Caki2 (cell line): ENCODE results near the gene PTPRQ. TPM values are rescaled to one million over a fixed set of nuclear protein-coding genes. Genes with fewer than 3 reads are reported as not detected.
"Not testable (repeated sequence)": the region's sequence is repeated elsewhere in the genome, so short reads cannot be mapped to it uniquely, and the experiment has no call there.

Source experiments
- DNase-seq: peaks from one replicate; pipeline ENCODE4 v3.0.0-alpha.2; 2015; ENCODE audit warnings: low read depth
- in situ Hi-C: cut with HindIII; loops from 2 replicates; pipeline ENCODE4 v1.10.0; 2016; ENCODE audit warnings: low sequenced_read_pairs, low pct_unique_long_range_greater_than_20kb, mixed read lengths
- total RNA-seq: library from RNA; depleted of rRNA; stranded (reverse); fragments of >200 nt; shearing (Covaris generic); gene quantifications from 2 replicates; pipeline ENCODE4 v1.2.3, GENCODE V29; 2014; ENCODE audit warnings: low replicate concordance

PTPRQ gene
- total RNA-seq, 1 experiment from 2014 or later: not detected

DNA sequence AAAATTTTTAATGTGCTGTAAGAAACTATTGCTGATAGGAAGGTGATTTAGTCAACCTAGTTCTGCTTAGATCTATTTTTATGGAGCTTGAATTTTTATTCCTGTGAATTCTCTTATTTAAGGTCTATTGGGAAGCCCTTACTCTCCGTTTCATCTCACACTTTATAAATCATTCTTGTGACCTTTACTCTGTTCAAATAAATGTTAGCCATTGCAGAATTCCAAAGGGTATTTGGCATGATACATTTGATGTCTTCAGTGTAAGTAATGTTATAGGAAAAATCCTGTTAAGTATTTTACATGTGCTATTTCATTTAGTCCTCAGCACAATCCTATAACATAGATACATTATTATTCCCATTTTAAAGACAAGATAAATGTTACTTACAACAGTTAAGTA is 12.5 kb downstream of the PTPRQ start:
- in situ Hi-C loops: no loop called here
- DNase-seq: no peak

DNA sequence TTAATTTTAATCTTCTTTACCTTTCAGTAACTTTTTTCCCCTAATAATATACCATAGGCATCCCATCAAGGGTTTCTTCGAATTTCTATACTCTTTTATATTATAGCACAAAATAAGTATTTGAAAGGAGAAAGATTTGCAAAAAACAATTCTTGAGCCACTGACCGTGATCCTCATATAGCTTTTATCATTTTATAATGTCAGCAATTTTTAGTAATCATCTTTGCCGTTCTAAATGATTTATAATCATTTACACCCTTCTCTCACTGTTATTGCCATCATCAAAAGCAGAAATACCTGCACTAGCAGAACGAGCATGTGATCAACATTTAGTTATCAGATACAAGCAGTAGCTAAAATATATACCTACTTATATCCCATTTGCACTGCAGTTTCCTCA is 16.9 kb downstream of the PTPRQ start:
- in situ Hi-C loops: no loop called here
- no peak for DNase-seq

DNA sequence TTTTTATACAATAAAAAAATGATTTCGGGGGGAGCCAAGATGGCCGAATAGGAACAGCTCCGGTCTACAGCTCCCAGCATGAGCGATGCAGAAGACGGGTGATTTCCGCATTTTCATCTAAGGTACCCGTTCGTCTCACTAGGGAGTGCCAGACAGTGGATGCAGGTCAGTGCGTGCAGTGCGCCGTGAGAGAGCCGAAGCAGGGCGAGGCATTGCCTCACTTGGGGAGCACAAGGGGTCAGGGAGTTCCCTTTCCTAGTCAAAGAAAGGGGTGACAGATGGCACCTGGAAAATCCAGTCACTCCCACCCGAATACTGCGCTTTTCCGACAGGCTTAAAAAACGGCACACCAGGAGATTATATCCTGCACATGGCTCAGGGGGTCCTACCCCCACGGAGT is 17.8 kb downstream of the PTPRQ start:
- in situ Hi-C loops, DNase-seq: not testable (repeated sequence)

DNA sequence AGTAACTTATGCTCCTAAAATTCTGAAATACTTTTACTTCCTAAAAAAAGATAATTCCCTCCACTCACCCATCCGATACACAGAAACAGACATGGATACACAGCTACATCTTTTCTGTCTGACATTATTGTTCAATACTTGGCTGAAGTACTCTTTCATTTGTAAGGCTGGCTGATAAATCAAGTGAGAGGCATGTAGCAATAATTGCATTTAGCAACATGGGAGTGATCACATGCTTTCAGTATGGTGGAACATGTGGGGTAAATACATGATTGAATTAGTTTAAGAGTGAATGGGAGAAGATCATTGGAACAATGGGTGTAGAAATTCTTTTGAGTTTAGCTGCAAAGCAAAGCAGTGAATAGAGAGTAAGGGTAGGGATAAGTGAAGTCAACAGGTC is 25.6 kb downstream of the PTPRQ start:
- DNase-seq: no peak
- in situ Hi-C loops: no loop called here

- DNase-seq: no peak
- in situ Hi-C loops: no loop called here
Observed at GRCh38 chr12:80470403-80470802, 26.4 kb downstream of the PTPRQ start.

DNA sequence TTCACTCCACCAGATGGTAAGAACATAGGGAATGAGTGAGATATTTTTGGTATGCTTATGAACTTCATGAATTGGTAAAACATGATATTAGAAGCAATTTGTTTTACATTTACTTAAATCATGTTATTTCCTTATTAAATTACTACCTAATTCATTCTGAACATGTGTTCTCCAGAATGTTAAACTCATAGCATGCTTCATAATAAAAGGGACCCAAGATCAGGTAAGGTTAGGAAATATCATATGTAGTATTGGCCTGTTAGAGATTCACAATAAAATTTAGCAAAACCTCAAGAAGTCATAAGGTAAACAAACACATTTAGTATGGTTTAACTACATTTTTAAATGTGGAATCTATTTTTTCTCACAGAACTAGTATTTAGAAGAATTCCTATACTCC is 28.2 kb downstream of the PTPRQ start:
- in situ Hi-C loops: no loop called here
- DNase-seq: no peak

DNA sequence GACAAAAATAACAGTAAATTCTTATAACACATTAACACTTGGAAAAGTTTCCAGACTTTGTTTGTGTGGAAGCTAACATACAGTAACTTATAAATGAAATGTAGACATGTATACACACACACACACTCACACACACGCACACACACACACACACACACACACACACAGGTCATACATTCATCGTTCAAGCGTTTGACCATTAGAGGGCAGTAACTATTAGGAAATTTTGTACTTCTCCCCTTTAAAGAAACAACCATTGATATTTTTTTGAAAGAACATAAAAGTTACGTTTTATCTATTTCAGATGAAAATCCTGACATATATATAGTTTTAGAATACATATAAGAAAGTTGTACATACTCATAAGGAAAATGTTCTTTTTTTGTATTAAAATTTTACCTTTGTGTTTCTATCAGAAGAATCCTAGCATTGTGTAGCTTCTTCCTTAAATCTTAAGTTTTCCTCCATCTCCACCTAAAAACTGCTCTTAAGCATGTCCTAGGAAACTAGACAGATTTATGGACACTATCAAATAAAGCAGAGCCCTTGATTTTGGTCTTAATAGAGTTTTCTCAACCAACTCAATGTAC is 29.0 kb downstream of the PTPRQ start:
- in situ Hi-C loops: no loop called here
- peak; percentile 82 for DNase-seq

DNA sequence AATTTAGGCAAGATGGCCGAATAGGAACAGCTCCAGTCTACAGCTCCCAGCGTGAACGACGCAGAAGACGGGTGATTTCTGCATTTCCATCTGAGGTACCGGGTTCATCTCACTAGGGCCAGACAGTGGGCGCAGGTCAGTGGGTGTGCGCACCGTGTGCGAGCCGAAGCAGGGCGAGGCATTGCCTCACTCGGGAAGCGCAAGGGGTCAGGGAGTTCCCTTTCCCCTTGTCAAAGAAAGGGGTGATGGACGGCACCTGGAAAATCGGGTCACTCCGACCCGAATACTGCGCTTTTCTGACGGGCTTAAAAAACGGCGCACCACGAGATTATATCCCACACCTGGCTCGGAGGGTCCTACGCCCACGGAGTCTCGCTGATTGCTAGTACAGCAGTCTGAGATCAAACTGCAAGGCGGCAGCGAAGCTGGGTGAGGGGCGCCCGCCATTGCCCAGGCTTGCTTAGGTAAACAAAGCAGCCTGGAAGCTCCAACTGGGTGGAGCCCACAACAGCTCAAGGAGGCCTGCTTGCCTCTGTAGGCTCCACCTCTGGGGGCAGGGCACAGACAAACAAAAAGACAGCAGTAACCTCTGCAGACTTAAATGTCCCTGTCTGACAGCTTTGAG is 33.6 kb downstream of the PTPRQ start:
- in situ Hi-C loops, DNase-seq: not testable (repeated sequence)

GRCh38 chr12:80484746-80485145 is 40.7 kb downstream of the PTPRQ start:
- in situ Hi-C loops: no loop called here
- no peak for DNase-seq

DNA sequence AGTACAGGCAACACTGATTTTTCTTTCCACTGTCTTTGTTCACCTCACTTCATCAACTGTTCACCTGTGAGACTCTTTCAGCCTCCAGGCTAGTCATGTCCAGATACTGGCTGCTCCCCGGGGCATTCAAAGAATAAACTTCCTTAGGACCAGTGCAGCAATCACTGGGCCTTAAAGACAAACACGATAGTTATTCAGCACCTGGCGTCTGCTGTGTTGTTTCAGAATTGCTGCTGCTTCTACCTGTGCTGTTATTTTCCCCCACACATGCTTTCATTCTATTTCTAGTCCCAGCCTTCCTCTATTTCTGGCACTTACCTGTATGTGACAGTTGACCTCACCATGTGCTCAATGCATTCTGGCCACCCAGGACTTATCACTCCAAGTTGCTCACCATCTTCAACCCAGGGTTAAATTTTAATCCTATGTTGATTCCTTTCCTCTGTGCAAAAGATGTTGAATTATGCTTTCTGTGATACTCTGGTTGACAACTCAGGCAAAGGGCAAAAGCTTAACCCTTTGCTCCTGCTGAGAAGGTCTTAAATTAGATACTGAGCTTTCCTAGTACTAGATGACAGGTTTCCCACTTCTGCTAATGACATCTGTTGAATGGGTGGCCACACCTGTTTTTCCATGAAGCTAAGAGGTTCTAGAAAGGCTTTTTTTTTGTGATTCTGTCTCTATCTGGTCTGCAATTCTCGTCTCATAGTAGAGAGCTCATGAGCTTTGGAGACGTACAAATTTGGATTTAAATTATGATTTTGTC is 41.4 kb downstream of the PTPRQ start:
- in situ Hi-C loops: no loop called here

GRCh38 chr12:80490329-80490728 is 46.3 kb downstream of the PTPRQ start:
- no peak for DNase-seq
- in situ Hi-C loops: no loop called here

More for the DNA sequence above, 41.4 kb downstream of the PTPRQ start:
- DNase-seq: no peak

GRCh38 chr12:80491166-80491565 is 47.1 kb downstream of the PTPRQ start:
- DNase-seq: no peak

DNA sequence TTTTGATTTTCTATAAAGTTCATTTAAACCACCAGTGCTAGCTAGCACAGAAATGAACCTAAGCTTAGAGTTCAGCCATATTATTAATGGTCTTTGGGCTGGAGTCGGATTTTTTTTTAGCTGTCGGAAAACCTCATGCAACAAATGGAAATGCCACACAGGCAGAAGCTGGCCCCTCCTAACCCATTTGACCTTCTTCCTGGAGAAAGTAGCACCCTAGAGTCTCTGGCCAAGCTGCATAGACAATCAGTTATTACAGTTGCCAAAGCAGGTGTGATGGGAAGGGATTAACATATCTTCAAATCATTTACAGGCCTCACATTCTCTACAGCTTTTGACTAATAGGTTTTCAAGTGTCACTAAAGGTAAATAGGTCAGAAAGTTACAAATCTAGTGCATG is 49.4 kb downstream of the PTPRQ start:
- in situ Hi-C loops: no loop called here
- DNase-seq: no peak

More at GRCh38 chr12:80491166-80491565, 47.1 kb downstream of the PTPRQ start:
- in situ Hi-C loops: no loop called here

DNA sequence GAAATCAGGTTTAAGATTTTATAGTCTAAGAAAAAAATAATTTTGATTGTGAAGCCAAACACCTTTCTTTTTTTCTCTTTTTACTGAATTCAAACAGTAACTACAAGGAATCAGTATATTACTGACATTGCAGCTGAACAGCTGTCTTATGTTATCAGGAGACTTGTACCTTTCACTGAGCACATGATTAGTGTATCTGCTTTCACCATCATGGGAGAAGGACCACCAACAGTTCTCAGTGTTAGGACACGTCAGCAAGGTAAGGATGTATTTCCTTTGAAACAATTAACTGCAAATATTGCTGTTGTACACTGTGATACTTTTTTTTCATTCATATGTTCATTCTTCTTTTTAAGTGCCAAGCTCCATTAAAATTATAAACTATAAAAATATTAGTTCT is 50.8 kb downstream of the PTPRQ start:
- in situ Hi-C loops: no loop called here
- no peak for DNase-seq

- in situ Hi-C loops: no loop called here
- no peak for DNase-seq
Observed at GRCh38 chr12:80498059-80498728, 54.2 kb downstream of the PTPRQ start.

- DNase-seq: no peak
- in situ Hi-C loops: no loop called here
Observed at GRCh38 chr12:80504389-80505163, 60.5 kb downstream of the PTPRQ start.

- DNase-seq: no peak
- in situ Hi-C loops: no loop called here
Observed at GRCh38 chr12:80509781-80510556, 65.9 kb downstream of the PTPRQ start.

DNA sequence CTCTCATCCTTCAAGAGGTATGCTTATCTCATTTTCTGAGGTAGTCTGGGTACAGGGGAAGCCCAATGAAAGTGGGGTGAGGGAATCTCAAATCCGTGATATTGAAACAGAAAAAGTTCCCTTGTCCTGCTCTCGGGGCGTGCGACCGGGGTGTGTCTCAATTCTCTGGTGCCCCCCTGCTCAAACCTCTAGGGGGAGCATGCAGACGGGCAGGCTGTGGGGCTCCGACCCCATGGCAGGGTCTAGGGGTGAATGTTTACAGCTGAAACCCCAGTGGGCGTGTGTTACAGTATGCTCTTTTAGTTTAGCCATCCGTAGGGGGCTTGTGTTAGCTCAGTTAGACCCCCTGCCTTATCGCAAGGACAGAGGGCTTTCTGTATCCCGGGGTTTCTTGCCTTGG is 68.7 kb downstream of the PTPRQ start:
- in situ Hi-C loops: no loop called here
- no peak for DNase-seq
